GM12873 (cell line): ENCODE measurements around the gene PLEKHF1.

Experiments
- CTCF ChIP-seq: IDR thresholded peaks from 2 replicates; pipeline ENCODE4 v1.5.1; 2012; ENCODE audit warnings: low read depth, mild to moderate bottlenecking, moderate library complexity, low read length, control low read depth; ENCODE audit not compliant: insufficient read depth; ENCODE audit errors: missing control alignments

The PLEKHF1 gene

GRCh38 chr19:29639086-29639485 lies 26.2 kb upstream of the PLEKHF1 start:
- no peak for TF ChIP-seq CTCF

- TF ChIP-seq CTCF, result no peak
Measured at GRCh38 chr19:29640231-29640630, 25.0 kb upstream of the PLEKHF1 start.

GRCh38 chr19:29641597-29641996 lies 23.7 kb upstream of the PLEKHF1 start:
- no peak for TF ChIP-seq CTCF

GRCh38 chr19:29643361-29643935 lies 21.8 kb upstream of the PLEKHF1 start:
- TF ChIP-seq CTCF, result no peak

- no peak for TF ChIP-seq CTCF
Measured at GRCh38 chr19:29644210-29644609, 21.1 kb upstream of the PLEKHF1 start.

- TF ChIP-seq CTCF, result no peak
Measured at GRCh38 chr19:29645491-29645867, 19.8 kb upstream of the PLEKHF1 start.

- no peak for TF ChIP-seq CTCF
Measured at GRCh38 chr19:29645911-29646310, 19.4 kb upstream of the PLEKHF1 start.
